Stimulated activated CD4-positive, alpha-beta T cell treated with anti-CD3 and anti-CD28 coated beads, Interleukin-15, amount 100 ng/mL, for 48 hours (primary cell): Measurements from ENCODE around the gene TARBP2.

Source experiments
- DNase-seq, 2 donors: peaks; one replicate each; pipeline ENCODE4 v3.0.0-alpha.2; 2020; ENCODE audit warnings: low read depth in 2 of 2

Gene TARBP2, protein sequence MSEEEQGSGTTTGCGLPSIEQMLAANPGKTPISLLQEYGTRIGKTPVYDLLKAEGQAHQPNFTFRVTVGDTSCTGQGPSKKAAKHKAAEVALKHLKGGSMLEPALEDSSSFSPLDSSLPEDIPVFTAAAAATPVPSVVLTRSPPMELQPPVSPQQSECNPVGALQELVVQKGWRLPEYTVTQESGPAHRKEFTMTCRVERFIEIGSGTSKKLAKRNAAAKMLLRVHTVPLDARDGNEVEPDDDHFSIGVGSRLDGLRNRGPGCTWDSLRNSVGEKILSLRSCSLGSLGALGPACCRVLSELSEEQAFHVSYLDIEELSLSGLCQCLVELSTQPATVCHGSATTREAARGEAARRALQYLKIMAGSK

GRCh38 chr12:53500776-53501614 lies at the start of gene TARBP2:
Gene TARBP2 (plus strand): TSS chr12:53501283. CDS start chr12:53501409, 126 bp downstream.
- peak; percentile 95 to 96 for DNase-seq

GRCh38 chr12:53451661-53452158 lies 49.4 kb upstream of the TARBP2 start, which contains the start of gene PCBP2:
Gene PCBP2 (plus strand): TSS chr12:53452102. CDS start chr12:53454801, 2,699 bp downstream.
- peak; percentile 97 to 99 for DNase-seq

GRCh38 chr12:53452159-53453077 lies 48.7 kb upstream of the TARBP2 start:
- peak; percentile 54 to 58 for DNase-seq

- DNase-seq, result no peak
Observed at GRCh38 chr12:53453953-53454640, 47.0 kb upstream of the TARBP2 start.

DNA sequence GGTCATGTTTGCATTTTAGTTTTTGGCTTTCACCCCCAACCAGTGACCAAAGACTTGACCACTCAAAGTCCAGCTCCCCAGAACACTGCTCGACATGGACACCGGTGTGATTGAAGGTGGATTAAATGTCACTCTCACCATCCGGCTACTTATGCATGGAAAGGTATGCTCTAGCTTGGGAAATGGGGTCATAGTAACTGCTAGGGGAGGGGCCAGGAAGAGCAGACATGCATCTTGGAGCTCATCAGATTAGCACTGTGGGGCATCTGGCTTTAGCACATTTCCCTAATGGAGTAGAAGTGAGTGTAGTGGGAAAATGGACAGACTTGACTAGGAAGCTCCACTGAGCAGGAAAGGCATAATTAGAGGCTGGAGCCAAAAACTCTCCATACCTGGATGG lies 46.4 kb upstream of the TARBP2 start:
- no peak for DNase-seq

- no peak for DNase-seq
Observed at GRCh38 chr12:53456654-53457366, 44.3 kb upstream of the TARBP2 start.

DNA sequence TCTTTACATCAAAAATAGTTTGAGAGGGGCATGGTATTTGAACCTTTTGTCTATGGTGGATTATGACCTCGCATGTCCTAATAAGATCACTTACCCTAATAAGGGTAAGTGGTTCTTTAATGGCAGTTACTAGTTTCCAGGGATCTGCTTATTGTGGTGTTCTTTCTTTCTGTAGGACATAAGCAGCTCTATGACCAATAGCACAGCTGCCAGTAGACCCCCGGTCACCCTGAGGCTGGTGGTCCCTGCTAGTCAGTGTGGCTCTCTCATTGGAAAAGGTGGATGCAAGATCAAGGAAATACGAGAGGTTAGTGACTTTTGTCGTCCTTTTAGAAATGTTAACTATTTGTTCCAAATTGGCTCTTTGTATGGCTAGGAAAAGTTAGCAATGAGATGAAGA lies 42.0 kb upstream of the TARBP2 start:
- DNase-seq, result no peak

GRCh38 chr12:53461059-53461458 lies 40.0 kb upstream of the TARBP2 start:
- DNase-seq, result no peak

DNA sequence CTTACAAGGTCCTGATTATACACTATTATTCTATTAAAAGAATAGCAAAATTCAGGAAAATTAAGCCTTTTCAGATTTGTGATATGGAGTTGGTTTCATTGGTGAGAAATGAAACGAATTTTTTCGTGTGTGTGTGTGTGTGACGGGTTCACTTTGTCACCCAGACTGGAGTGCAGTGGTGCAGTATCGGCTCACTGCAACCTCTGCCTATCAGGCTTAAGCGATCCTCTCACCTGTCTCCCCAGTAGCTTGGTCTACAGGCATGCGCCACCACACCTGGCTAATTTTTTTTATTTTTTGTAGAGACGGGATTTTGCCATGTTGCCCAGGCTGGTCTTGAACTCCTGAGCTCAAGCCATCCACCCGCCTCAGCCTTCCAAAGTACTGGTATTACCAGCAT lies 39.5 kb upstream of the TARBP2 start:
- DNase-seq, result no peak

DNA sequence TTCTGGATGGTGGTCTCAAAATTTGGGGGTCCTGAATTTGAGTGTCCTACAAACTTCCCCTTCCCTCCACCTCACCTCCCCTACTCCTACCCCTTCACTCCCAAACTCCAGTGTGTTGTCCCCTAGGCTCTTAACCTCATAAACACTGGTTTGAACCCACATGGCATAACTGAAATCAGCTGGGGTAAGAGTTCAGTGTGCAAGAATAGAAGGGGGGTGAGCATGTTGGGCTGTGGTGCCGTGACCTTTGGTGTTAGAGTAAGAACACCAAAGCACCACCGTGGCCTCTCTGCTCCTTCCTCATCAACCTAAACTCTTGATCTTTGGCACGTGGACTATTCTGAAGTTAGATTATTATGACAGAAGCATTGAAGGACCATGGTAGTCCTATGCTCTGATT lies 38.1 kb upstream of the TARBP2 start:
- DNase-seq, result no peak

DNA sequence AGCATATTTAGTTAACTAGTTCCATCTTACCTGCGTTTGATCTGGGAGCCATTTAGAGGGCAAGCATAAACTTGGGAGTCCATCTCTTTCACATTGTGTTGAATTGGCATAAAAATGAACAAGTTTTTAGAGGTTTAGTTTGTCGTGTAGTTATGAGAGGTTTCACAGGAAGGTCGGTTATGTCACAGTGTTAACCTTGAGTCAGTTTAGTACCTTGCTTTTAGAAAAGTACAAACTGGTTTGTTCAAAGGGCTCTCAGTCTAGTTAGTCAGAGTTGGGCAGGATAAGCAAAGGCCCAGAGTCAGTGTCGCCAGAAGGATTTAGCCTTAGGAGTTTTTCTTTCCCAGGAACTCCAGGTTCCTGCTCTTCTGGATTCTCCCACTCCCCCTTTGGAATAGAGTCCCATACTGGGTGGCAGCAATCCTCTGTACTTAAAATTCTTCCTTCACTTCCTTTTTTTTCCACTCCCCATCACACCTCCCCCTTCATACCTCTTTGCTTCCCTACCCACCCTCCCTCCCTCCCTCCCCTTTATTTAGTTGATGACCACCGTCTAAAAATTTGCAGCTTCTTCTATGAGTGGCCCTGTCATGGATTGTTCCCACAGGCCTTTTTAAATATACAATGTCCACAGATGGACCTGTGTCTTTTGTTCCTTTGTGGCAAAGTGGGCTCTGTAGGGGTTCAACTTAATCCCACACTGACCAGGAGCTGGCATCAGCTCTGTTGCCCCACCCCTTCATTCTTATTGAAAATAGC lies 37.1 kb upstream of the TARBP2 start:
- no peak for DNase-seq

- DNase-seq, result no peak
Observed at GRCh38 chr12:53464685-53465418, 36.2 kb upstream of the TARBP2 start.

DNA sequence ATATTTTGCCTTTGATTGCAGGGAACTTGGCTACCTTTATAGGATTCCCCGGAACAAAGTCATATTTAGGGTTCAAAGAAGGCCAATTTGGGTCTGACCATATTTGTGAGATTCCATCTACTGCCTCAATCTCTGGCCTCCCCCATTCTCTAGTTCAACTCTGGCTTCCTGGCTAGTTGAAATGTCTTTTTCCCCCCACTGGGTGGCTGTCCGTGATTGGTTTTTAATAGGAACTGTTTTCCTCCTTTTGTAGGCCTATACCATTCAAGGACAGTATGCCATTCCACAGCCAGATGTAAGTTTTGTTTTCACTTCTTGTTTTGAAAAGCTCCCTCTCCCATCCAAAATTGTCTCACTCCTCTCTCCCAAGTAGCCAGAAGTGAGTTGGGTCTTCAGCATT lies 35.4 kb upstream of the TARBP2 start:
- no peak for DNase-seq

DNA sequence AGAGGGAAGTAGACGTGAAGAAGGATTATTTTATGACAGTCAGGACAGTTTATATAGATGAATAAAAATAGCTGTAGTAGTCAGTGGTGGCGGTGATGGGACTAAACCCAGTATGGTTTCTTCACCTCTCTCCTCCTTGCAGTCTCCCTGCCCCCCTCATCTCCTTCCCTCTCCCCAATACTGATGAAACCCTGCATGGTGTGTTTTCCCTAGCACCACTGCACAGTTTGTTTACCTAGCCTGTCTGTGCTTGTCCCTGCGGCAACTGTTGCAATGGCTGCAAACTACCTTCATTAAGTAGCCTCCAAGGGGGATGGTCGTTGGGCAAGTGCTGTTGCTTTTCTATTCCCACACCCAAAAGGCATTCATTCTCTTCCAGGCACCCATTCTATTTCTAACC lies 34.4 kb upstream of the TARBP2 start:
- no peak for DNase-seq

DNA sequence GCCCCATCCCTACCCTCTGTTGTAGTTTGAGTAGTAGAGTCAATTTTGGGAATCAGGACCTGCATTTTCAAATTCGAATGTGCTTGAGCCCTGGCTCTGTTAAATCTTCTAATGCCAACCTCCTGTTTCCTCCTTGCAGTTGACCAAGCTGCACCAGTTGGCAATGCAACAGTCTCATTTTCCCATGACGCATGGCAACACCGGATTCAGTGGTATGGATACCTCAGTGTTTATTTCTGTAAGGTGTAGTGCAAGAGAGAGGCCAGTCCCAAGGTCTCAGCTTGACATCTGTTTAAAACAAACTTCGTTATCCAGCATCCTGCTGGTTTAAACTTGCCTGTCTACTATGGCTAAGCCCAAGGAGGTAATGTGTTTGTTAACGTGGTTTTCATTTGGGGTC lies 34.0 kb upstream of the TARBP2 start:
- no peak for DNase-seq

GRCh38 chr12:53467880-53468279 lies 33.2 kb upstream of the TARBP2 start:
- DNase-seq, result no peak

- no peak for DNase-seq
Observed at GRCh38 chr12:53468282-53468681, 32.8 kb upstream of the TARBP2 start.

DNA sequence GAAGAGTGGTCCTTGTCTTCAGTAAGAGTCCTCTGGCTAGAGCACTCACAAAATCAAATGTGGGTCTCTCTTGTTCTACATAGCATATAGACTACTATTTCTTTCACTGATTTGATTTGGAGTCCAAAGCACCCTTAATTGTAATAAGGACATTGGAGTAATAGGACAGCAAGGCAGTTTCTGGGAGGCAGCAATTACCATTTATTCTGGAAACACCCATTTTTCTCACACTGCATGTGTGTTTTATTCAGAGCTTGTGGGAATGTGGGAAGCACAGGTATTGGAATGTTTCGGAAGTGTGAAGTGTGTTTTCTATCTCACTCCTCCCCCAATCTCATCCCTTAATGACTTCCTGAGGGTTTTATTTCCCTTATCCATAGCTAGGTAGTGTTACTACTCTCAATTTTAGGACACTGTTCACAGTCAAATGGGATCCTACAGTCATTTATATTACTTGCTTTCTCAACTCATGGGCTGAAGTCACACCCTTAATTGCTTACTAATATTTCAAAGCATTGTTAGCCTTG lies 29.0 kb upstream of the TARBP2 start:
- no peak for DNase-seq

- no peak for DNase-seq
Observed at GRCh38 chr12:53474077-53474476, 27.0 kb upstream of the TARBP2 start.
